A673 (cell line): ENCODE results near the gene RAB40A.

Experiments used
- CTCF ChIP-seq: fragments of 300-800, 200-600 bp; sonication (generic); conservative IDR thresholded peaks from 2 replicates; pipeline ENCODE4 v1.5.1; 2017; ENCODE audit warnings: low read depth, mild to moderate bottlenecking, antibody characterized with exemption, low read length, moderate library complexity, mixed read lengths
- EZH2 ChIP-seq: fragments of 200-600 bp; sonication (generic); IDR thresholded peaks from 2 replicates; pipeline ENCODE4 v1.6.1; 2017; ENCODE audit warnings: borderline replicate concordance, low read depth, mild to moderate bottlenecking, mixed read lengths, antibody characterized with exemption, low read length; ENCODE audit not compliant: poor library complexity, severe bottlenecking

GRCh38 chrX:103464774-103465117 is 54.5 kb downstream of the RAB40A start:
- TF ChIP-seq EZH2 (no peak), CTCF (peak; percentile 76)
